ENCODE results near the gene CD300LD.
"Not testable (repeated sequence)": the region's sequence is repeated elsewhere in the genome, so short reads cannot be mapped to it uniquely, and the experiment has no call there.

Gene CD300LD

GRCh38 chr17:74569020-74570003 is 22.8 kb downstream of the CD300LD start:
- no peak for DNase-seq

DNA sequence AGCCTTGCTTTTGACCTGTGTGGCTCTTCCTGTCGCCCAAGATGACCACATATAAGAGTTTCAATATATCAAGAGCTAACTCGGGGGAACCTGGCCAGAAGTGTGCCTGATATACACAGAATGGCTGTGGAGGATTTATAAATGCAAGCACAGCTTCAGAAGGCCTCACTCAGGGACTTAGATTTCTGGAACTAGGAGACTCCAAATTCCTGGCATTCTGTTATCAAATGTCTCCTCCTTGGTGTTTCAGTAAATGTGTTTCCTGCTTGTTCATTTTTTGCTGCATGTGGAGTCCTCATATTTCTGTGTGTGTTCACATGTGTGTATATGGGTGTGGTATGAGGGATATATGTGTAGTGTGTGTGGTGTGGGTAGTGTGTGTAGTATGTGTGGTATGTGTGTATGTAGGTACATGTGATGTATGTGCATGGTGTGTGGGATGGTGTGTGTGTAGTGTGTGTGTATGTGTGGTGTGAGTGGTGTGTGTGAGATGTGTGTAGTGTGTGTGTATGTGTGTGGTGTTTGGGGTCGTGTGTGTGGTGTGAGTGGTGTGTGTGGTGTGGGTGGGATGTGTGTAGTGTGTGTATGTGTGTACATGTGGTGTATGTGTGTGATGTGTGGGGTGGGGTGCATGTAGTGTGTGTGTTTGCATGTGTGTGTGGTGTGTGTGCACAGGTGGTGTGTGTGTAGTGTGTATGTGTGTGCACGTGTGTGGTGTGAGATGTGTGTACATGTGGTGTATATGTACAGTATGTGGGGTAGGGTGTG is 23.8 kb downstream of the CD300LD start:
- DNase-seq: no peak

DNA sequence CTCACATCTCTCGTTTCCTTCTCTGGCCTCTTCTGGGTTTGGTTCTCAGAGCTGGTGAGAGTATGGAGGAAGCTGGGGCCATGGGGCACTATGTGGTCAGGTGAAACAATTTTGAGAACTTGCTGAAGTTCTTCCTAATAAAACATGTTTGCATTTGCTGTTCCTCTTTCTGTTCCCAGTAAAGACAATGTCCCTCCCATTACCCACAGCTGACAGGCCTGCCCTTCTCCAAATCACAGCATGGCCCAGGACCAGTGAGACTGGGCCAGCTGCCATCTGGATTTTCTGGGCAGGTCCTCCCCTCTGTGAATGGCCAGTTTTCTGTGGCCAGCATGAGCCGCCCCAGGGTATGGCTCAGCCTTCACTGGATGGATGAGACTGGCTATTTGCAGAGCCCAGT is 24.7 kb downstream of the CD300LD start, which contains the start of gene CD300H:
TSS of gene CD300H (minus strand) at position 113 of the 400 bp plus-strand sequence.
- DNase-seq: no peak

- peak; percentile 17 for DNase-seq
Observed at GRCh38 chr17:74566132-74566753, 25.8 kb downstream of the CD300LD start.

DNA sequence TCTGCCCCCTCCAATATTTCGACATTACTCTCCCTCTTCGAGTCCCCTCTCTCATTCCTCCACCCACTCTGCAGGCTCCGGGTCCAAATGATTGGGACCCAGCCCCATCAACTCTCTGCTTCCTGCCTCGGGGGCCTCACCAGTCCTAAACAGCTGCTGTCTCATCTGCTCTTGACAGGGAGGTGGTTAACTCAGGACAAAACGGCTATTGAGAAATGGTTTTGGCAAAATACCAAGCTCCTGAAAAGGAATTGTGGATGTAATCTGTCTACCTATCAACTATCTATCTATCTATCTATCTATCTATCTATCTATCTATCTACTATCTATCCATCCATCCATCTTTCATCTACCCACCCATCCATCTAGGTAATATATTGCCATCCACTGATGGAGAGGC is 27.0 kb downstream of the CD300LD start:
- no peak for DNase-seq

DNA sequence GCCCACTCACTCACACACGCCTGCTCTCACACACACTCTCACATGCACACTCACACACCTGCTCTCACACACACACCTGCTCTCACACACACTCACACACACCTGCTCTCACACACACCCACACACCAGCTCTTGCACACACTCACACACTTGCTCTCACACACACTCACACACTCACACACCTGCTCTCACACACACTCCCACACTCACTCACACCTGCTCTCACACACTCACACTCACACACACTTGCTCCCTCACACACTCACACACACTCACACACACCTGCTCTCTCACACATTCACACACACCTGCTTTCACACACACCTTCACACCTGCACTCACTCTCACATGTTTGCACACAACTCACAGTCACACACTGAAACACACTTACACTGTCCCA is 28.7 kb downstream of the CD300LD start:
- no peak for DNase-seq

DNA sequence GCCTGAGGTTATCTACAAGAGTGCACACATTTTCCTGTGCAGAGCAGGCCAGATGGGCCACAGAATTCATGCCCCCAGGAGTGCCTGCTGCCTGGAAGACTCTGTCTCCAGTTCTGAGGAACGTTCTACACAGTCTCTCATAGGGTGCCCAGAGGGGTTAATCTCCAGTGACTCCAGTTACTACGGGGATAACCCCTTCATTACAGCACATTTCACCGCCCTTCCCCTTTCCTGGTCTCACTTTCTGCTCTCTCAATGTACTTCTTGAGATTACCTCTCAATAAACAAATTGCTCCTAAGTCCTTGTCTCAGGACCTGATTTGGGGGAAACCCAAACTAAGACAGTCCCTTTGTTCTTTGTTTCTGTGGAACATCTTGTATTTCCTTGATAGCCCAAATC is 30.5 kb downstream of the CD300LD start:
- no peak for DNase-seq

DNA sequence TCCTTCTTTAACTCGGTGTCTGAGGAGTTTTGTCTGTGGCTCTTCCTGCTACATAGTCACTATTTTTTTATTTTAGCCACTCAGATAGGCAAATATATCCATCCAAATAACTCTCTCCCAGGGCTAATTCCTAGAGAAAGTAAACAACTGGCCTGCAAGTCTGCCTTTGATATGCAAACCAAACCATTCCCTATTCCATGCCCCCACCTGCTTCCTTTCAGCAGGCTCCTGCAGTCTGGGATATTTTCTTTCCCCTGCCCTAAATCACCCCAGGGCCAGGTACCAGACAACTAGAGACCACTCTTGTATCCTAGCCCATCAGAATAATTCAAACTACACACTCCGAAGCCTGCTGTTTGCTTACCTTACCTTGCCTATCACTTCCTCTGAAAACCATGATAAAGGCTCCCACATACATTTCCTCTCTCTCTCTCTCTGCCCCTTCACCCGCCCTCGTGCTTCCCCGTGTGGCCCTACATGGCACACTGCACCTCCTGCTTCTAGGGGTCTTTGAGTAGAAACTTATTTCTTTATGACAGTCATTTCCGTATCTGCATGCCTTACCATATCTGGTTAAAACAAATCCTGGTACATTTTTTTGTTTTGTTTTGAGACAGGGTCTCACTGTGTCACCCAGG is 33.1 kb downstream of the CD300LD start:
- no peak for DNase-seq

- DNase-seq: not testable (repeated sequence)
Observed at GRCh38 chr17:74558402-74558801, 33.7 kb downstream of the CD300LD start.

GRCh38 chr17:74555427-74555940 is 36.6 kb downstream of the CD300LD start:
- no peak for DNase-seq

DNA sequence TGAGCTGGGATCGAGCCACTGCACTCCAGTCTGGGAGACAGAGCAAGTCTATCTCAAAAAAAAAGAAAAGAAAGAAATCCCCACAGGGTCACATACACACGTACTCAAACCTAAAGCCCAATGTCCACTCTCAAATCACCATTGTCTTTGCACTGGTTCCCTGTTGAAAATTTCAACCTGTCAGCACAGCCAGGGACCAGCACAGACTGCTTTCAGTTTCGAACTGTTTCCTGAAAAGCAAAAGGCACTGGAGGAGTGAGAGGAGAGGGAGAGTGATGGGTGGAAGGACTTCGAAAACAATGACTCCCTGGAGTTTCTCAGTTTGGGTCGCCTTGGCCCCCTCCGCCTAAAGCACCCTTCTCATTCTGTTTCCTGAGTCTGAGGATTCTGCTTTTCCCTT is 37.2 kb downstream of the CD300LD start:
- DNase-seq: no peak

- DNase-seq: no peak
Observed at GRCh38 chr17:74552037-74552436, 40.0 kb downstream of the CD300LD start.

DNA sequence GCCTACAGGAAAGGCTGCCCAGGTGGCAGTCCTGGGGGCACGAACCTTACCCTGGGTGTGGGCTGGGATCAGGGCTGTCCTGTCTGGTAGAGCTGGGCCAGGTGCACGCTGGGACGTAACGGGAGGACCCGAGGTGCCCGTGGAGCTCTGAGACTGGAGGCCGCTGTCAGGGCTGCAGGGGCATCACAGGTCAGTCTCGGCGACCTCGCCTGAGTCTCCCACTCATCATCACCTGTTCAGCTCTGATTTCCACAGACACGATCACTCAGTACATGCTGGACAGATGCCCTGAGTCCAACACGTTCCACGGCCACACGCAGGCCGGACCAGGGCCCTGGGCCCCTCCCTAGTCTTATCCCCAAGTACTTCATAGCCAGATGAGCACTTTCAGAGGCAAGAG is 41.5 kb downstream of the CD300LD start:
- DNase-seq: no peak

DNA sequence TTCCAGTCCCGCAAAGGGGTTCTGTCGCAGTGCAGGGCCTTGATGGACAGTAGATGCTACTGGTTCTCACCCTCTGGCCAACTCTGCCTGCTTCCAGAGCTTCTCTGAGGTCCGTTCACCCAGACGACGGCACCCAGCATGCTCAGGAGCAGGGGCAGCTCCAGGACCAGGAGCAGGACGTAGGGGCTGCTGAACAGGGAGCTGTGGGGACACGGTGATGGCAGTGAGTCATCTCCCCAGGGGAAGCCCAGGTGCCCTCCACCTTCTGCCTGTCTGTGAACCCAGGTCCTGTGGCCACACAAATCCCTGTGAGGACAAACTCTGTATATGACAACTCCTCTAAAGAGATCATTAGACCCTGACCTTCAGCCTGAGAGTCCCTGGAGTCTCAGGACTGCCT is 42.7 kb downstream of the CD300LD start:
- DNase-seq: no peak

DNA sequence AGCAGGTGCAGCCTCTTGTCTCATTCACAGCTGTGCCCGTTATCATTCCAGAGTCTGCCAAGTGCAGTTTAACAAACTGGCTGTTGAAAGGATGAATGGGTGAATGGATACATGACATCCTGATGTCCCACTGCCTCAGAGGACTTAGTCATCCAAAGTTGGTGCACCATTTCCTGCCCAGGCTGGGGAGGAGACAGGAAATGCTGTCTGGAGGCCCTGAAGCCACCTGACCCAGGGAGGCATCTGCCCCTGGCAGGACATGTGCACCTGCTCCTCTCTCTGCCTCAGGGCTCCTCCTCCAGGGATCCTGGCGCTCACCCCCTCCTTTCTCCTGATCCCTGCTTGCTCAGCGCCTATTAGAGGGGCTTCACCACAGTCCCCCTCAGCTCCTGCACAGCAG is 44.3 kb downstream of the CD300LD start:
- DNase-seq: no peak

- DNase-seq: no peak
Observed at GRCh38 chr17:74547264-74547663, 44.8 kb downstream of the CD300LD start.

DNA sequence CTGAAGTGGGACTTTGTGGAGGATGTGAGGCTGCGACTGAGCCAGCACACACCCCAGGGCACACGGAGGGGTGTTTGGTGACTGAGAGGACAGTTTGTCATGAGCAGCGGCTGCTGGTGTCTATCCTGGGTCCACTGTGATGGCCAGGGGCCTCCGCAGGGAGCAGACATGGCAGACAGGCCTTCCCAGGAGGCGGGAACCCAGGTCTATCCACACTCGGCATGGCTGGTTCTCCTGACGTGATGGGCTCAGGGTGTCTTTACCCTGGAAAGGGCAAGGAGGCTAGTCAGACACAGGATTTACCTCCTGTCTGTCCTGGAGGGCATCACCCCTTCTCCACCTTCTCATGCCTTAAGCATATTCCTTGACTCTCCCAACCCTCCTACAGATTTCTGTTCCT is 45.5 kb downstream of the CD300LD start:
- DNase-seq: no peak

- DNase-seq: no peak
Observed at GRCh38 chr17:74545843-74546230, 46.2 kb downstream of the CD300LD start, which contains the start of gene CD300C. Gene CD300C (minus strand): TSS chr17:74546115. CDS start chr17:74545782, 333 bp downstream.

GRCh38 chr17:74544991-74545842 is 46.9 kb downstream of the CD300LD start:
- no peak for DNase-seq

DNA sequence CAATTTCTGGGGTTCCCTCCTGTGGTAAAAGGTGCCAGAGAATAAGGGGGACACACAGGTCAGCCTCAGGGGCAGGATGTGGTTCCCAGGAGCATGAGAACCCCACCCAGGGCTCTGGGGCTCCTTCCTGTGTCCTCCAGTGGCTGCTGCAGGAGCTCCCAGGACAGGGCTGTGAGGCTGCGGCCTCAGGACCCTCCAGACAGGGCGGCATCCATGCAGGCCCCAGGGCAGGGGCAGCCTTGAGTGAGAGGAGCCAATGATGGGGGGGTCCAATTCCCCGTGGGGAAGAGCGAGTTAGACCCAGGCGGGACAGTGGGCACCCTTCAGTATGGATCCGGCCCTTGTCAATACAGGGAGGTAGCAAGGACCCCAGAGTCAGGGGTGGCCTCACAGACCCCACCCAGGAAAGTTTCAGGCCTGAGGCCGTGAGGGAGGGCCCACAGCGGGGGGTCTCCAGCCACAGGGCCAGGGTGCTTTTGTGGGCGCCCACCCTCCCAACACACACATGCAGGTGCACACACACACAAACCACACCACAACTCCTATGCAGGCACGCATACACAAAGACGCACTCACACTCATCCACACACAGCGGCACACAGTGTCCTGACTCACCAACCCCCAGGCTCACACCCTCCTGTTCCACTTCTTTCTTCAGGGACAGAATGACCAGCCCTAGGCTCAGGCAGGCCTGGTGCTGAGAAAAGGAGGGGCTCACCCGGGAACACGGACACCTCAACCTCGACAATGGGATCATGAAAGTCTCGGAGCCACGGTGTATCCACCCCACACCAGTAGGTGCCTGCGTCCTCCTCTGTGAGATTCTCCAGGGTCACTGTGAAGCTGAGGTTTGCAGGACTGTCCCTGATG is 48.0 kb downstream of the CD300LD start:
- DNase-seq: no peak

- DNase-seq: no peak
Observed at GRCh38 chr17:74543406-74543805, 48.7 kb downstream of the CD300LD start.
